HG02973 (cell line): ENCODE results near the gene STYK1.

Experiments used
- ATAC-seq: cut with Tn5 transposase; IDR thresholded peaks from one replicate; pipeline ENCODE4 v1.9.1; 2021; ENCODE audit warnings: moderate library complexity; ENCODE audit not compliant: unreplicated experiment

The STYK1 gene

DNA sequence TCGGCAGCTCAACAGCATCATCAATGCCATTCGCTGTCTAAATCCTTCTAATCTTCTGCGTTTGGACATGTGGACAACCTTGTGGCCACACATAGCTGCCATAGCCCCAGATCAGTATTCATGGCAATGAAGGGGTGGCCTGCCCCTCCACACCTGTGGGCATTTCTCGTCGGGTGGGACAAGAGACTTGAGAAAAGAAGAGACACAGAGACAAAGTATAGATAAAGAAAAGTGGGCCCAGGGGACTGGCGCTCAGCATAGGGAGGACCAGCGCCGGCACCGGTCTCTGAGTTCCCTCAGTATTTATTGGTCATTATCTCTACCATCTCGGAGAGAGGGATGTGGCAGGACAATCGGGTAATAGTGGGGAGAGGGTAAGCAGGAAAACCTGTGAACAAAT is 102.7 kb downstream of the STYK1 start:
- ATAC-seq: no peak
